Hematopoietic multipotent progenitor cell treated with erythropoietin and hydrocortisone succinate and interleukin-3 and kit ligand, for 8 days (in vitro differentiated cells): Measurements from ENCODE around the gene COPE.

Source experiments
- DNase-seq: peaks from one replicate; pipeline ENCODE4 v3.0.0-alpha.2; 2015

The COPE gene

GRCh38 chr19:18894254-18895037 lies 24.7 kb downstream of the COPE start:
- peak; percentile 34 for DNase-seq

- no peak for DNase-seq
Measured at GRCh38 chr19:18893587-18894253, 25.5 kb downstream of the COPE start.

- no peak for DNase-seq
Measured at GRCh38 chr19:18889949-18890745, 29.0 kb downstream of the COPE start.

- DNase-seq = no peak
Measured at GRCh38 chr19:18886972-18887371, 32.2 kb downstream of the COPE start.

GRCh38 chr19:18883526-18884304 lies 35.5 kb downstream of the COPE start:
- DNase-seq = peak; percentile 47

- no peak for DNase-seq
Measured at GRCh38 chr19:18881491-18881890, 37.7 kb downstream of the COPE start.

GRCh38 chr19:18879579-18880373 lies 39.4 kb downstream of the COPE start:
- DNase-seq = peak; percentile 70

- no peak for DNase-seq
Measured at GRCh38 chr19:18878858-18879578, 40.2 kb downstream of the COPE start.

- DNase-seq = no peak
Measured at GRCh38 chr19:18878058-18878797, 41.0 kb downstream of the COPE start.

GRCh38 chr19:18876865-18877264 lies 42.3 kb downstream of the COPE start:
- DNase-seq = no peak

GRCh38 chr19:18875726-18876125 lies 43.5 kb downstream of the COPE start:
- no peak for DNase-seq

GRCh38 chr19:18871543-18871942 lies 47.6 kb downstream of the COPE start:
- DNase-seq = peak; percentile 40

GRCh38 chr19:18870531-18871172 lies 48.5 kb downstream of the COPE start:
- no peak for DNase-seq

- no peak for DNase-seq
Measured at GRCh38 chr19:18869781-18870530, 49.2 kb downstream of the COPE start.

- DNase-seq = no peak
Measured at GRCh38 chr19:18869023-18869618, 50.1 kb downstream of the COPE start.

GRCh38 chr19:18868380-18869022 lies 50.7 kb downstream of the COPE start:
- peak; percentile 36 for DNase-seq

- DNase-seq = no peak
Measured at GRCh38 chr19:18867751-18868150, 51.4 kb downstream of the COPE start.

GRCh38 chr19:18867199-18867598 lies 52.0 kb downstream of the COPE start:
- no peak for DNase-seq
